Right cardiac atrium (tissue), 5 donors: Measurements from ENCODE around the gene PEDS1. TPM values are rescaled to one million over a fixed set of nuclear protein-coding genes. Genes with fewer than 3 reads are reported as not detected.

ENCODE experiments used
- ATAC-seq, 2 donors: fragments of 200-7000 bp; cut with Tn5 transposase; one replicate each; pipeline versions ENCODE4 v1.8.0 to v1.9.1; 2020; ENCODE audit warnings: moderate library complexity in 2 of 2, mild to moderate bottlenecking in 1 of 2
- DNase-seq, 3 donors: peaks; one replicate each; pipeline ENCODE4 v3.0.0-alpha.2; 2020
- H3K27ac ChIP-seq: one replicate; pipeline ENCODE4 v1.5.1; 2013; ENCODE audit warnings: mild to moderate bottlenecking, low read length, control low read depth, moderate library complexity
- H3K27me3 ChIP-seq: one replicate; pipeline ENCODE4 v1.6.1; 2013; ENCODE audit not compliant: control insufficient read depth, insufficient read depth
- H3K4me1 ChIP-seq: one replicate; pipeline ENCODE4 v1.6.1; 2013; ENCODE audit warnings: low read length; ENCODE audit not compliant: control insufficient read depth, insufficient read depth
- H3K4me3 ChIP-seq: one replicate; pipeline ENCODE4 v1.5.1; 2013; ENCODE audit warnings: low read length, control low read depth
- H3K9me3 ChIP-seq: one replicate; pipeline ENCODE4 v1.6.1; 2013; ENCODE audit warnings: low read length; ENCODE audit not compliant: control insufficient read depth
- WGBS: extraction: QIAGEN DNeasy Blood & Tissue Kit; methylation state at CpG from one replicate; pipeline ENCODE4 v1.1.7; 2013; 5-methylcytosine and 5-hydroxymethylcytosine counted together
- intact Hi-C, 4 donors: fragments of 100-400 bp; cut with DNase I; formaldehyde crosslinking; loops; one replicate each; pipeline versions ENCODE4 v1.11.0 to v1.14.0; 2022 to 2023
- polyA plus RNA-seq: library from polyadenylated mRNA; stranded (reverse); fragments of 200-250 nt; gene quantifications from one replicate; pipeline ENCODE4 v1.2.3, GENCODE V29; 2013
- total RNA-seq, 4 donors: library from RNA; stranded (reverse); fragmentation: NEBNext Ultra II Directional; extraction: Animal tissue kit (Norgen Biotek cat#: 25700); gene quantifications; one replicate each; pipeline ENCODE4 v1.2.1, GENCODE V29; 2021
- donor health status: healthy with polysubstance abuse.
- donor health status: DM: no; HTN: yes; CAD: no.
- donor health status: DM: no; HTN: no; CAD: no.
- donor health status: DM: no; HTN: yes; CAD: no; lungs with severe emphysema.
- donor health status: DM: yes; HTN: yes; CAD: no.

Gene PEDS1
- total and polyA plus RNA-seq, 5 donors, result 19.3 to 26.8 (median 22.5) TPM

DNA sequence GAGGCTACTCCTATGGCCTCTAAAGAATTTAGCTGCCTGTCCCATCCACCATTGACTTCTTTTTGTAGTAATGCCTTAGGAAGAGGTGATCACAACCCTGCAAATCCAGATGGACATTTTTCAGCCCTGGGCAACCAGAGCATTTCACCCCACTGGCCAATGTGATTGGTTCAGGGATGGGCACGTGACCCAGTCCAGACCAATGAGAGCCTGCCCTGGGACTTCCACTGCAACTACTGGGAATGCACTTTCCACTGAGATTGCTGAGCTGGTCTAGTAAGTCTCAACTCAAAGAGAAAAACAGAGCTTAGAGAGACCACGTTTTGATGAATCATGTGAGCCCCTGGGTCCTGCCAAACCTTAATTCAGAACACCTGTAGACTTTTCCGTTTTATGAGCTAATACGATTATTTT is 31.7 kb downstream of the PEDS1 start:
- H3K27me3 ChIP-seq, result no peaks in the 10 kb centered on the region
- ATAC-seq, result no peak
- no peaks in the 10 kb centered on the region for H3K9me3 ChIP-seq
- H3K4me1 ChIP-seq, result no peaks in the 10 kb centered on the region
- no peak overlapping the region for H3K4me3 ChIP-seq
- H3K27ac ChIP-seq, result no peak overlapping the region
- 85% methylated on average over 4 of the region's 4 CpGs for WGBS
- no peak for DNase-seq
- intact Hi-C loops, result loop anchor here (2.0 to 5.0 kb wide), 3 partner anchors 45 to 49 kb away; no protein-coding TSS in a partner anchor

GRCh38 chr20:50120935-50121693 is 32.4 kb downstream of the PEDS1 start:
- peak; percentile 77 to 78 for ATAC-seq
- WGBS, result 35% methylated on average over 9 of the region's 9 CpGs
- no peak overlapping the region for H3K4me3 ChIP-seq
- H3K27ac ChIP-seq, result no peak overlapping the region
- peaks cover 3% of the 10 kb centered on the region for H3K4me1 ChIP-seq
- no peaks in the 10 kb centered on the region for H3K27me3 ChIP-seq
- H3K9me3 ChIP-seq, result no peaks in the 10 kb centered on the region
- peak; percentile 58 to 80 (median 78) for DNase-seq
- intact Hi-C loops, result loop anchor here (2.0 to 5.0 kb wide), 3 partner anchors 46 to 50 kb away; no protein-coding TSS in a partner anchor

GRCh38 chr20:50118203-50118602 is 35.3 kb downstream of the PEDS1 start:
- H3K4me3 ChIP-seq, result no peak overlapping the region
- no peak overlapping the region for H3K27ac ChIP-seq
- no peak for ATAC-seq
- 80% methylated on average over 2 of the region's 2 CpGs for WGBS
- H3K9me3 ChIP-seq, result no peaks in the 10 kb centered on the region
- H3K27me3 ChIP-seq, result no peaks in the 10 kb centered on the region
- peaks cover 3% of the 10 kb centered on the region for H3K4me1 ChIP-seq
- no peak for DNase-seq
- intact Hi-C loops, result no loop called here

GRCh38 chr20:50116368-50116999 is 37.0 kb downstream of the PEDS1 start:
- peaks cover 7% of the 10 kb centered on the region for H3K4me1 ChIP-seq
- WGBS, result 91% methylated on average over 19 of the region's 19 CpGs
- no peak for ATAC-seq
- H3K4me3 ChIP-seq, result peak overlapping the region; percentile 31
- peak overlapping the region; percentile 28 for H3K27ac ChIP-seq
- no peaks in the 10 kb centered on the region for H3K27me3 ChIP-seq
- DNase-seq, result no peak
- intact Hi-C loops, result no loop called here
- no peaks in the 10 kb centered on the region for H3K9me3 ChIP-seq

- under 1% methylated on average over 24 of the region's 24 CpGs for WGBS
- intact Hi-C loops, result no loop called here
- DNase-seq (peak; percentile 97 to 99 (median 98)), ATAC-seq (peak; percentile 90 to 94)
- Histone ChIP-seq H3K27me3 (no peaks in the 10 kb centered on the region), H3K4me3 (peak overlapping the region; percentile 87), H3K9me3 (no peaks in the 10 kb centered on the region), H3K4me1 (peaks cover 13% of the 10 kb centered on the region), H3K27ac (peak overlapping the region; percentile 50)
Measured at GRCh38 chr20:50115591-50116367, 37.7 kb downstream of the PEDS1 start.

DNA sequence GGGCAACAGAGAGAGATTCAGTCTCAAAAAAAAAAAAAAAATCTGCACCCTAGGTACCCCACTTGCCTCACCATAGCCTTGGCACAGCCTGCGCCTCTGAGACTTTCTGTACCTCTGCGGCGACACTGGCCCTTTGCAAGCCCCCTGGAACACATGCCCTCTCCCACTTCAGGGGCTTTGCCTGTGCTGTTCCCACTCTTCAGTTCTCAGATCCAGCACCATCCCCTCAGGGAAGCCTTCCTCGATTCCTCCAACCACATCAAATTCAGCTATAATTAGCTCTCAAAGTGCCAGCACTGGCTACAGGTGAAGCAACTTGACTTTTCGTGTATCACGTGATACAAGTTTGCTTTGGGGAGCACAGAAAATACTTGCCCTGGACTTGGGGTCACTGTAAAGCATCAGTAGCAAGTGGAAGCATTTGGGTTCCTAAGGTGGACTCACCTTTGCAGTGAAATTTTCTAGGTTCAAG is 38.4 kb downstream of the PEDS1 start:
- H3K4me1 ChIP-seq, result peaks cover 19% of the 10 kb centered on the region
- intact Hi-C loops, result no loop called here
- no peaks in the 10 kb centered on the region for H3K27me3 ChIP-seq
- no peak for DNase-seq
- H3K4me3 ChIP-seq, result peak overlapping the region; percentile 87
- H3K9me3 ChIP-seq, result no peaks in the 10 kb centered on the region
- 64% methylated on average over 6 of the region's 6 CpGs for WGBS
- ATAC-seq, result no peak
- peak overlapping the region; percentile 50 for H3K27ac ChIP-seq

DNA sequence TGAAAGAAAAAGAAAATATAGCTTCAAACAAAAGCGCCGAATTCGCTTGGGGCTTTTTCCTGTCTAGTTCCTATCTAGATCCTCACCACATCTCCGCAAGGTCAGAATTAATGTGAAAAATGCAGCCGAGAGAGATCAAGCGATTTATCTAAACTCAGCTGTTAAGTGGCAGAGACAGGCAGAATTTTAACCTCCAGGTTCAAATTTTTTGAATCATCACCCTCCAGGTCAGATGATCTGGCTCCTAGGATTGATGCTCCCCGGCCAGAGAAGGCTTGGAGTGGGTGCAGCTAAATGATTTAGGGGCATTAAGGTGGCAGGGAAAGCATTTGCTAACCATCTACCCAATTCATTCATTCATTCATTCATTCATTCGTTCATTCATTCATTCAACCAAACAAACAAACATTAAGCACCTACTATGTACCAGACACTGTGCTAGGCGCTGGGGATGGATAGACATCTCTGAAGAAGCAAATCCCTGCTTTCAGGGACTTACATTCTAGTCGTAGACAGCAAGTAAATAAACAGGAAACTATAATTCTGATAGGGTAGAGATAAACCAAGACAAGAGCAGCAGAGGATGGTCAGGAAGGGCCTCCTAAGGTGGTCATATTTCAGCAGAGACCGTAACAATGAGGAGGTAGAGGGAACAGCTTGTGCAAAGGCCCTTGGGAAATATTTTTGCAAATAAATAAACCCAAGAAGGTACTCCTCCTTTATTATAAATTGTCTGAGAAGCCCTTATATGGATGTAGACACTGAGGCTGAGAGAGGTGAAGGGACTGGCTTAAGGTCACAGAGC is 39.9 kb downstream of the PEDS1 start:
- Histone ChIP-seq H3K4me3 (peak overlapping the region; percentile 99), H3K4me1 (peaks cover 24% of the 10 kb centered on the region), H3K27me3 (no peaks in the 10 kb centered on the region), H3K9me3 (no peaks in the 10 kb centered on the region), H3K27ac (peak overlapping the region; percentile 100)
- ATAC-seq (no peak), DNase-seq (no peak)
- intact Hi-C loops, result no loop called here
- WGBS, result 18% methylated on average over 11 of the region's 11 CpGs

DNA sequence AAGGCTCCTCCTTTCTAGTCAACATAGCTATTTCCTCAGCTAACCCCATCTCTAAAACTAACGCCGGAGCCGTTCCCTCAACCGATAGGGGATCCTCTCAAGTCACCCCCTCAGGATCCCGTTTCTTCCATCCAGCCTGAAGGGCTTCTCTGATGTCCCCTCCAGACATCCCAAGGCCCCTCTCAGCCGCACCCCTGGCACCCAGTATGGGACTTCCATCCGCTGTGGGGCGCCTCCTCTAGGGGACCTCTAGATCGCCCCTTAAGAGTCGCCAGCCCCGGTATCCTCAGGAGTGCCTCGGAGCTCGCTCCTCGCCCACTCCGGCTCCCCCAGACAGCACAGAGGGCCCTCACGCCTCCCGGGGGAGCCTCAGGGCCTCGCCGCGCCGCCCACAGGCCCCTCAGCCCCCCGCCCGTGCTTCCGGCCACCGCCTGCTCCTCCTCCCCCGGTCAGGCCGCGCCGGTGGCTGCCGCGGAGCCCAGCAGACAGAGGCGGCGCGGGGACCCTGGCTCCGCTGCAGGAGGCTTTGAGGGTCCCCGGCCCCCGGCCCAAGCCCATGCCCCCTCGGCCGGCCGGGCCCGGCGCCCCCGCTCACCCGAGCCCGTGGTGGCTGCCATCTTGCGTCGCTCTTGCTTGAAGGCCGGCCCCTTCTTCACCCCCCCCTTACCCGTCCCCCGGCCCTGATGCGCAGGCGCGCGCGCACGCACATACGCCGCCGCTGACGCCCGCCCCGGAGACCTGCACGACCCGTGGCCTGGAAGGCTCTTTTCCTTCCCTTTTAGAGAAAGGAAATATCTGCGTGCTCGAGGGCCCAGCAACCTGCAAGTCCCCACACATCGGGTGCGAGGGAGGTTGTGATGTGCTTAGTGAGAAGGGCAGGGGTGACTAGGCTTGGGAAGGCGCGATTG is 40.8 kb downstream of the PEDS1 start, which contains the start of gene UBE2V1:
Gene UBE2V1, minus strand, starts transcription at position 639 of the 908 bp plus-strand sequence. Its CDS starts 22 bp downstream, at position 617.
- intact Hi-C loops, result no loop called here
- Histone ChIP-seq H3K27ac (peak within 1 kb of the TSS; percentile 100), H3K4me3 (peak within 1 kb of the TSS; percentile 99), H3K27me3 (no peaks in the 10 kb centered on the region), H3K9me3 (no peaks in the 10 kb centered on the region), H3K4me1 (peaks cover 33% of the 10 kb centered on the region)
- DNase-seq, result peak; percentile 92 to 97 (median 96)
- peak; percentile 86 to 89 for ATAC-seq
- under 1% methylated on average over 70 of the region's 70 CpGs for WGBS

DNA sequence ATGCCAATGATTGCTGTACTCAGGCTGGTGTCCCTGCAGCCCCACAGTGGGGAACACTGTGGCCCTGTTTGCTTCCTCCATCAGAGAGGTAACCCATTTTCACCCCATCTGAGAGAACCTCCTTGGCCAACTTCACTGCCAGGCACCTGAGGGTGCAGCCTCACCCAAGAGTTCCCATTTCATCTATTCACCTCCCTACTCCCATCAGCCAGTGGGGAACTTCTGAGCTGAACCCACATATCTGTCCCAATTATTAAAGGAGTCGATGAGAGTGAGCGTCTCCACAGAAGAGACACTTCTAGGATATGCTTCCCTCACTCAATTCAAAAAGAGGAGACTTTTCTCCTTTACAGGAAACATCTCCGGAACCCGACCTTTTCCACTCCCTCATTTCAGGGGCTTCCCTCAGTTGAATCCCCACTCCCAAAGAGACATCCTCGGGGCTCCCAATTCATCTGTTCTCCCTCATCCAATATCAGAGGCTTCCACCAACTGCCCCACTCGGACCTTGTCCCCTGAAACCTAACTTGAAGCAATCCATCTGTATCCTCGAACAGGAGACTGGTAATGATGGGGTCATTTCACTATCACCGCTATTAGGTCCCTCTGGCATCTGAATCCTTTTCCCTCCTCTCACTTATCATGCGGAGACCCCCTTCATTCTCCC is 41.6 kb downstream of the PEDS1 start:
- Histone ChIP-seq H3K27ac (peak overlapping the region; percentile 100), H3K4me3 (peak overlapping the region; percentile 99), H3K27me3 (no peaks in the 10 kb centered on the region), H3K4me1 (peaks cover 37% of the 10 kb centered on the region), H3K9me3 (no peaks in the 10 kb centered on the region)
- DNase-seq, result no peak
- ATAC-seq, result no peak
- intact Hi-C loops, result no loop called here
- WGBS, result 9% methylated on average over 9 of the region's 9 CpGs
